Epithelial cell of proximal tubule (primary cell): Measurements from ENCODE around the gene ODAPH. TPM values are rescaled to one million over a fixed set of nuclear protein-coding genes. Genes with fewer than 3 reads are reported as not detected.

ENCODE experiments used
- DNase-seq: peaks from one replicate; pipeline ENCODE4 v3.0.0-alpha.2; 2011; ENCODE audit warnings: low read depth
- H3K4me3 ChIP-seq: 2 replicates; pipeline ENCODE4 v1.5.1; 2011; ENCODE audit warnings: low read depth, mild to moderate bottlenecking, low read length
- CTCF ChIP-seq: conservative IDR thresholded peaks from 2 replicates; pipeline ENCODE4 v1.5.1; 2012; ENCODE audit warnings: low read depth, mild to moderate bottlenecking, low read length
- total RNA-seq: library from RNA; depleted of rRNA; stranded (reverse); fragments of >200 nt; gene quantifications from 2 replicates; pipeline ENCODE4 v1.2.3, GENCODE V29; 2015

The ODAPH gene
- total RNA-seq, 1 donor from 2014 or later: not detected

DNA sequence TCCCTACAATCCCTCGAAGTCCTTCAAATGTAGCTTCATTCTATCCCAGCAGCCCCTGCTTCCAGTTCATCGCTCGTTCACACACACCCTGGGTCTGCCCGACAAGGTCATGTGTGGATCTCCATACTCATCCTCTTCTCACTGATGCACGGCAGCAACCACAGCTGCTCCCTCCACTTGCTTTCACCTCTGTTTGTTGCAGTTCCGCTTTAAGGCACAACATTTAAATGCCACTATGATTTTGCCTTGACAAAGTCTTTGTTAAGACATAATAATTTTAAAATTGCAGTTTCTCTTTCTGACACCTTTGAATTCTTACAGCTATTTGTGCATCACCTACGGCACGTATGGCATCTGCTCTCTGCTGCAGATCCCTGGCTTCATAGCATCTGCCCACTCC is 1.8 kb downstream of the ODAPH start:
- no peak for DNase-seq
- no peak overlapping the region for H3K4me3 ChIP-seq
- TF ChIP-seq CTCF: no peak

- DNase-seq: no peak
- no peak for TF ChIP-seq CTCF
- no peak overlapping the region for H3K4me3 ChIP-seq
Measured at GRCh38 chr4:75561789-75562188, 5.9 kb downstream of the ODAPH start.

GRCh38 chr4:75564023-75564422 is 8.2 kb downstream of the ODAPH start:
- H3K4me3 ChIP-seq: no peak overlapping the region
- no peak for TF ChIP-seq CTCF
- DNase-seq: no peak

DNA sequence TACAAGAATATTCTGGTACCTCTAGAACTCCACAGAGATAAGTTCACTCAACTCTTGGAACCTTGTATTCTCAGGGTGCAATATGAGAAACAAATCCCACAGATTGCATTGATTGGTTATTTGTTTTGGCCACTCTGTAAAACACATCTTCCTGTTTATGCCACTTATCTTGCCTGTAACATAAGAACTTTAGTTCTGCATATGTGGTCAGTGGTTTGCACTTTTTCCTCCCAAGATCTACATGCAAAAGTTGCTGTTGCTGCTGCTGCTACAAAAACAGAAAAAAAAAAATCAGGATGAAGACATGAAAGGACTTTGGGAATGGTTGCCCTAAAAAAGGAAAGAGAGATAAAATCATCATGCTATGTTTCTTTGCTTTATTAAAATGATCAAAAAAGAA is 9.6 kb downstream of the ODAPH start:
- no peak for TF ChIP-seq CTCF

GRCh38 chr4:75566911-75567310 is 11.0 kb downstream of the ODAPH start:
- H3K4me3 ChIP-seq: no peak overlapping the region
- TF ChIP-seq CTCF: no peak
- no peak for DNase-seq

More for the DNA sequence above, 9.6 kb downstream of the ODAPH start:
- H3K4me3 ChIP-seq: no peak overlapping the region
- DNase-seq: no peak

- H3K4me3 ChIP-seq: no peak overlapping the region
- no peak for DNase-seq
- TF ChIP-seq CTCF: no peak
Measured at GRCh38 chr4:75567725-75568124, 11.9 kb downstream of the ODAPH start.

GRCh38 chr4:75584067-75584466 is 28.2 kb downstream of the ODAPH start:
- DNase-seq: no peak
- no peak for TF ChIP-seq CTCF
- H3K4me3 ChIP-seq: no peak overlapping the region
